Endothelial cell of umbilical vein (primary cell): Measurements from ENCODE around the gene TRAPPC3. TPM values are rescaled to one million over a fixed set of nuclear protein-coding genes. Genes with fewer than 3 reads are reported as not detected.

Experiments used
- BruUV-seq: library from RNA; stranded (reverse); fragments of 400-500 nt; replicated peaks from 2 replicates; lab custom pipeline; 2021; lab: Mats Ljungman, UMichigan
- CTCF ChIA-PET: fragments of 300-600, 350-600 bp; sonication (Branson Sonifier 250); formaldehyde crosslinking; loops from one replicate; lab custom pipeline; 2021; ENCODE audit warnings: antibody characterized with exemption, inconsistent platforms; lab: Charles Lee
- POLR2A ChIA-PET: fragments of 300-600, 350-600 bp; sonication (Branson Sonifier 250); formaldehyde crosslinking; loops from one replicate; lab custom pipeline; 2021; ENCODE audit warnings: antibody characterized with exemption, inconsistent platforms; lab: Charles Lee
- DNase-seq: peaks from one replicate; pipeline ENCODE4 v3.0.0-alpha.2; 2011; ENCODE audit warnings: low read depth, low spot score
- FAIRE-seq: peaks from 2 replicates; lab custom pipeline; 2011; peaks lifted over from hg19 to GRCh38; lab: Jason Lieb, UNC
- H2AFZ ChIP-seq: 2 replicates; pipeline ENCODE4 v1.6.0; 2012; ENCODE audit warnings: low read depth, low read length, control low read depth, inconsistent platforms
- H3K27ac ChIP-seq: 2 replicates; pipeline ENCODE4 v1.5.1; 2011; ENCODE audit warnings: low read depth, mild to moderate bottlenecking, control low read depth, low read length, moderate library complexity; ENCODE audit not compliant: insufficient read depth
- H3K27me3 ChIP-seq, 2 experiments: 2 replicates each; pipeline versions ENCODE4 v1.6.0 to v1.6.1; 2011; ENCODE audit warnings: low read length in 2 of 2, mixed read lengths in 1 of 2; ENCODE audit not compliant: control insufficient read depth in 2 of 2, insufficient read depth in 2 of 2
- H3K36me3 ChIP-seq, 2 experiments: 2 replicates in 1 of 2; 3 replicates in 1 of 2; pipeline ENCODE4 v1.5.1; 2011; ENCODE audit warnings: low read length in 2 of 2, mild to moderate bottlenecking in 1 of 2, moderate library complexity in 1 of 2; ENCODE audit not compliant: control insufficient read depth in 2 of 2, insufficient read depth in 2 of 2; ENCODE audit errors: extremely low read depth in 1 of 2
- H3K4me1 ChIP-seq: 3 replicates; pipeline ENCODE4 v1.5.1; 2011; ENCODE audit warnings: mild to moderate bottlenecking, low read length; ENCODE audit not compliant: control insufficient read depth, insufficient read depth; ENCODE audit errors: extremely low read depth
- H3K4me2 ChIP-seq: 2 replicates; pipeline ENCODE4 v1.6.1; 2011; ENCODE audit warnings: low read length, control low read depth, mixed read lengths; ENCODE audit not compliant: insufficient read depth
- H3K4me3 ChIP-seq, 3 experiments: fragments of 200-600 bp in 1 of 3; sonication (generic), shearing (Covaris generic) in 1 of 3; replicated peaks in 1 of 3; 2 replicates each; pipeline ENCODE4 v1.5.1; 2011 to 2016; ENCODE audit warnings: control low read depth in 3 of 3, low read length in 3 of 3, mild to moderate bottlenecking in 2 of 3, inconsistent platforms in 1 of 3, low read depth in 1 of 3, moderate library complexity in 1 of 3; ENCODE audit not compliant: insufficient read depth in 1 of 3
- H3K79me2 ChIP-seq: 2 replicates; pipeline ENCODE4 v1.6.0; 2012; ENCODE audit warnings: low read length, inconsistent platforms; ENCODE audit not compliant: control insufficient read depth, insufficient read depth
- H3K9ac ChIP-seq: replicated peaks from 2 replicates; pipeline ENCODE3; 2011; ENCODE audit warnings: low read length, control low read depth; ENCODE audit not compliant: insufficient read depth; ENCODE audit errors: extremely low read depth
- H3K9me1 ChIP-seq: replicated peaks from 3 replicates; pipeline ENCODE4 v1.6.0; 2011; ENCODE audit warnings: mild to moderate bottlenecking, low read length; ENCODE audit not compliant: control insufficient read depth, insufficient read depth; ENCODE audit errors: extremely low read depth
- H3K9me3 ChIP-seq: replicated peaks from 2 replicates; pipeline ENCODE4 v1.5.1; 2012; ENCODE audit warnings: low read length, inconsistent platforms; ENCODE audit not compliant: control insufficient read depth, insufficient read depth
- H4K20me1 ChIP-seq: replicated peaks from 2 replicates; pipeline ENCODE3; 2011; ENCODE audit warnings: mild to moderate bottlenecking, low read length; ENCODE audit not compliant: control insufficient read depth, insufficient read depth; ENCODE audit errors: extremely low read depth
- EZH2 ChIP-seq: IDR thresholded peaks from 2 replicates; pipeline ENCODE4 v1.6.1; 2012; ENCODE audit warnings: borderline replicate concordance, low read depth, mild to moderate bottlenecking, moderate library complexity, low read length, inconsistent platforms; ENCODE audit not compliant: severe bottlenecking
- FOS ChIP-seq: IDR thresholded peaks from 2 replicates; pipeline ENCODE4 v1.6.1; 2011; ENCODE audit warnings: mild to moderate bottlenecking, low read length, moderate library complexity, borderline replicate concordance; ENCODE audit not compliant: insufficient read depth
- GATA2 ChIP-seq: IDR thresholded peaks from 2 replicates; pipeline ENCODE4 v1.7.0; 2011; ENCODE audit warnings: low read depth, mild to moderate bottlenecking, moderate library complexity, mixed read lengths, low read length; ENCODE audit not compliant: insufficient read length, insufficient read depth
- JUN ChIP-seq: IDR thresholded peaks from 2 replicates; pipeline ENCODE4 v1.6.1; 2011; ENCODE audit warnings: borderline replicate concordance, low read depth; ENCODE audit not compliant: insufficient read length, insufficient read depth
- MYC ChIP-seq: IDR thresholded peaks from one replicate; pipeline ENCODE4 v1.6.1; 2011; ENCODE audit warnings: mild to moderate bottlenecking, low read depth, low read length
- POLR2A ChIP-seq: IDR thresholded peaks from 2 replicates; pipeline ENCODE4 v1.6.1; 2012; ENCODE audit warnings: low read depth, mild to moderate bottlenecking, control low read depth, low read length
- POLR2AphosphoS5 ChIP-seq: IDR thresholded peaks from 2 replicates; pipeline ENCODE4 v1.6.1; 2012; ENCODE audit warnings: low read depth, mild to moderate bottlenecking, control low read depth, low read length, moderate library complexity; ENCODE audit not compliant: insufficient read depth
- dilution Hi-C: fragments of 300-500 bp; cut with MboI; formaldehyde crosslinking; loops from one replicate; pipeline ENCODE4 v1.15.0; 2019; ENCODE audit warnings: low sequenced_read_pairs; ENCODE audit not compliant: extremely low pct_ligation_motif_present
- intact Hi-C: fragments of 100-400 bp; cut with micrococcal nuclease; formaldehyde crosslinking; loops from one replicate; pipeline ENCODE4 v1.10.0; 2022
- polyA plus RNA-seq, 4 experiments: library from polyadenylated mRNA; depleted of rRNA in 3 of 4; stranded (reverse) in 3 of 4; unstranded in 1 of 4; fragments of >200 nt; gene quantifications; 2 replicates each; pipeline versions ENCODE4 v1.2.1 to v1.2.3, GENCODE V29; 2011 to 2012; ENCODE audit warnings: missing spikeins in 1 of 4
- total RNA-seq: library from RNA; stranded (reverse); gene quantifications from 2 replicates; pipeline ENCODE4 v1.2.3, GENCODE V29; 2021
- TF ChIP-seq, protein P1 (sequence below): IDR thresholded peaks from 2 replicates; pipeline ENCODE4 v1.6.1; 2011; ENCODE audit not compliant: insufficient read depth, insufficient read length
- TF ChIP-seq, protein P2 (sequence below), 2 donors: IDR thresholded peaks; 1 replicate in 1 of 2; 2 replicates in 1 of 2; pipeline ENCODE4 v1.5.1; 2011; ENCODE audit warnings: low read length in 2 of 2, mild to moderate bottlenecking in 2 of 2, moderate library complexity in 2 of 2, control low read depth in 1 of 2, inconsistent platforms in 1 of 2, low read depth in 1 of 2; ENCODE audit not compliant: insufficient read depth in 1 of 2; ENCODE audit errors: extremely low read depth in 1 of 2

The TRAPPC3 gene
- total and polyA plus RNA-seq, 2 donors (not counting 3 experiments of a cell fraction or from before 2014, with no cell fraction given): 93.4 to 125 TPM

GRCh38 chr1:36088577-36089392 is 60.5 kb downstream of the TRAPPC3 start, which contains the start of gene ADPRS:
Gene ADPRS (plus strand): TSS chr1:36088892. CDS start chr1:36088905, 13 bp downstream.
- H3K9ac ChIP-seq: peak within 1 kb of the TSS; percentile 73
- intact Hi-C loops (loop anchor here (1.0 kb wide), 2 partner anchors 157 to 205 kb away; partner anchors contain the start of genes AGO1 and AGO3), dilution Hi-C loops (no loop called here)
- H3K79me2 ChIP-seq: peaks cover 22% of the 10 kb centered on the region
- H3K9me3 ChIP-seq: no peaks in the 10 kb centered on the region
- H3K27ac ChIP-seq: peak within 1 kb of the TSS; percentile 35
- H2AFZ ChIP-seq: peak within 1 kb of the TSS; percentile 94
- no peak for TF ChIP-seq FOS
- no peak for TF ChIP-seq GATA2
- TF ChIP-seq, protein P1, sequence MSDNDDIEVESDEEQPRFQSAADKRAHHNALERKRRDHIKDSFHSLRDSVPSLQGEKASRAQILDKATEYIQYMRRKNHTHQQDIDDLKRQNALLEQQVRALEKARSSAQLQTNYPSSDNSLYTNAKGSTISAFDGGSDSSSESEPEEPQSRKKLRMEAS: no peak
- no peak for TF ChIP-seq JUN
- TF ChIP-seq, protein P2, sequence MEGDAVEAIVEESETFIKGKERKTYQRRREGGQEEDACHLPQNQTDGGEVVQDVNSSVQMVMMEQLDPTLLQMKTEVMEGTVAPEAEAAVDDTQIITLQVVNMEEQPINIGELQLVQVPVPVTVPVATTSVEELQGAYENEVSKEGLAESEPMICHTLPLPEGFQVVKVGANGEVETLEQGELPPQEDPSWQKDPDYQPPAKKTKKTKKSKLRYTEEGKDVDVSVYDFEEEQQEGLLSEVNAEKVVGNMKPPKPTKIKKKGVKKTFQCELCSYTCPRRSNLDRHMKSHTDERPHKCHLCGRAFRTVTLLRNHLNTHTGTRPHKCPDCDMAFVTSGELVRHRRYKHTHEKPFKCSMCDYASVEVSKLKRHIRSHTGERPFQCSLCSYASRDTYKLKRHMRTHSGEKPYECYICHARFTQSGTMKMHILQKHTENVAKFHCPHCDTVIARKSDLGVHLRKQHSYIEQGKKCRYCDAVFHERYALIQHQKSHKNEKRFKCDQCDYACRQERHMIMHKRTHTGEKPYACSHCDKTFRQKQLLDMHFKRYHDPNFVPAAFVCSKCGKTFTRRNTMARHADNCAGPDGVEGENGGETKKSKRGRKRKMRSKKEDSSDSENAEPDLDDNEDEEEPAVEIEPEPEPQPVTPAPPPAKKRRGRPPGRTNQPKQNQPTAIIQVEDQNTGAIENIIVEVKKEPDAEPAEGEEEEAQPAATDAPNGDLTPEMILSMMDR (IDR thresholded peaks at IDR 0.05; ENCODE audit: extremely low read depth in 1 of 2, insufficient read depth in 1 of 2, low read depth in 1 of 2, low read length in 2 of 2): peak; percentile 98 to 100
- TF ChIP-seq POLR2AphosphoS5: peak; percentile 98
- TF ChIP-seq EZH2: no peak
- peak; percentile 95 for TF ChIP-seq POLR2A
- peak; percentile 63 for TF ChIP-seq MYC
- peak within 1 kb of the TSS; percentile 86 for H3K4me2 ChIP-seq
- POLR2A ChIA-PET: no interaction called here
- peaks cover 8% of the 10 kb centered on the region for H3K4me1 ChIP-seq
- no TSS peak for BruUV-seq
- DNase-seq: peak; percentile 91
- no peaks in the 10 kb centered on the region for H4K20me1 ChIP-seq
- H3K27me3 ChIP-seq: no peaks in the 10 kb centered on the region
- H3K9me1 ChIP-seq: no peaks in the 10 kb centered on the region
- H3K36me3 ChIP-seq: peaks cover 14 to 28% of the 10 kb centered on the region in 2 experiments
- peak within 1 kb of the TSS; percentile 68 to 96 (median 83) for H3K4me3 ChIP-seq
- FAIRE-seq: peak; percentile 82
- CTCF ChIA-PET: no interaction called here
